H1 (cell line): Measurements from ENCODE around the gene NELL2. TPM values are rescaled to one million over a fixed set of nuclear protein-coding genes. Genes with fewer than 3 reads are reported as not detected.

Experiments
- CTCF ChIA-PET: fragments of 300-600 bp; sonication (Branson Sonifier 250); formaldehyde crosslinking; loops from one replicate; lab custom pipeline; 2021; ENCODE audit not compliant: partially characterized antibody; lab: Charles Lee
- POLR2A ChIA-PET: fragments of 300-600 bp; sonication (Branson Sonifier 250); formaldehyde crosslinking; loops from one replicate; lab custom pipeline; 2021; ENCODE audit warnings: inconsistent platforms; ENCODE audit not compliant: partially characterized antibody; lab: Charles Lee
- DNase-seq, 2 experiments: peaks; one replicate each; pipeline versions ENCODE4 v3.0.0 to v3.0.0-alpha.2; 2010 to 2022; ENCODE audit warnings: low spot score in 2 of 2, low read depth in 1 of 2, mixed read lengths in 1 of 2
- FAIRE-seq: peaks from 2 replicates; lab custom pipeline; 2011; peaks lifted over from hg19 to GRCh38; lab: Jason Lieb, UNC
- H2AFZ ChIP-seq: 2 replicates; pipeline ENCODE4 v1.8.1; 2012; ENCODE audit warnings: low read length, inconsistent platforms
- H2AK5ac ChIP-seq: 2 replicates; pipeline ENCODE4 v1.6.1; 2013; ENCODE audit warnings: low read depth, low read length
- H2BK120ac ChIP-seq: replicated peaks from 2 replicates; pipeline ENCODE3; 2013; ENCODE audit warnings: low read depth, low read length, inconsistent platforms
- H2BK12ac ChIP-seq: 2 replicates; pipeline ENCODE4 v1.6.1; 2013; ENCODE audit warnings: low read depth, low read length
- H2BK15ac ChIP-seq: 2 replicates; pipeline ENCODE4 v1.6.1; 2013; ENCODE audit warnings: low read length
- H2BK20ac ChIP-seq: 2 replicates; pipeline ENCODE4 v1.6.1; 2013; ENCODE audit warnings: low read length
- H2BK5ac ChIP-seq: 2 replicates; pipeline ENCODE4 v1.6.1; 2013; ENCODE audit warnings: low read depth, low read length
- H3K14ac ChIP-seq: 2 replicates; pipeline ENCODE4 v1.6.1; 2013; ENCODE audit warnings: inconsistent platforms; ENCODE audit not compliant: insufficient read length
- H3K18ac ChIP-seq: 2 replicates; pipeline ENCODE4 v1.6.1; 2013; ENCODE audit warnings: low read length; ENCODE audit errors: extremely low read depth
- H3K23ac ChIP-seq: 2 replicates; pipeline ENCODE4 v1.6.1; 2013; ENCODE audit warnings: inconsistent platforms; ENCODE audit not compliant: insufficient read length
- H3K23me2 ChIP-seq: 2 replicates; pipeline ENCODE4 v1.6.1; 2013; ENCODE audit warnings: low read depth, low read length
- H3K27ac ChIP-seq: 2 replicates; pipeline ENCODE4 v1.6.1; 2011; ENCODE audit warnings: low read depth, low read length, inconsistent platforms
- H3K27me3 ChIP-seq, 4 experiments: replicated peaks in 1 of 4; 1 replicate in 1 of 4; 2 replicates in 3 of 4; pipeline versions ENCODE4 v1.6.1 to v1.8.1; 2011 to 2013; ENCODE audit warnings: low read length in 3 of 4, mild to moderate bottlenecking in 3 of 4, inconsistent platforms in 2 of 4, mixed read lengths in 2 of 4, moderate library complexity in 1 of 4; ENCODE audit not compliant: control insufficient read depth in 3 of 4, insufficient read depth in 3 of 4; ENCODE audit errors: extremely low read depth in 1 of 4
- H3K36me3 ChIP-seq, 4 experiments: 2 replicates each; pipeline versions ENCODE4 v1.6.1 to v1.8.1; 2011 to 2013; ENCODE audit warnings: mild to moderate bottlenecking in 4 of 4, low read length in 3 of 4, moderate library complexity in 2 of 4, control low read depth in 1 of 4, inconsistent platforms in 1 of 4; ENCODE audit not compliant: insufficient read depth in 4 of 4, control insufficient read depth in 2 of 4
- H3K4ac ChIP-seq: replicated peaks from 2 replicates; pipeline ENCODE3; 2013; ENCODE audit warnings: low read length, low read depth, mixed read lengths, inconsistent platforms; ENCODE audit not compliant: insufficient read length
- H3K4me1 ChIP-seq, 4 experiments: replicated peaks in 1 of 4; 1 replicate in 1 of 4; 2 replicates in 3 of 4; pipeline versions ENCODE4 v1.6.1 to v1.8.1; 2011 to 2013; ENCODE audit warnings: low read length in 3 of 4, inconsistent platforms in 2 of 4, mixed read lengths in 1 of 4; ENCODE audit not compliant: insufficient read depth in 4 of 4, control insufficient read depth in 3 of 4
- H3K4me2 ChIP-seq, 2 experiments: 2 replicates each; pipeline versions ENCODE4 v1.6.1 to v1.8.1; 2011 to 2013; ENCODE audit warnings: low read depth in 2 of 2, low read length in 2 of 2, control low read depth in 1 of 2, inconsistent platforms in 1 of 2, mild to moderate bottlenecking in 1 of 2; ENCODE audit not compliant: insufficient read depth in 1 of 2
- H3K4me3 ChIP-seq, 4 experiments: fragments of 200-600, 300-600 bp in 1 of 4; sonication (generic), shearing (Covaris generic), sonication (Bioruptor Twin) in 1 of 4; 2 replicates each; pipeline versions ENCODE4 v1.5.1 to v1.8.1; 2011 to 2016; ENCODE audit warnings: low read length in 4 of 4, low read depth in 3 of 4, control low read depth in 2 of 4, inconsistent platforms in 2 of 4, mild to moderate bottlenecking in 2 of 4, mixed read lengths in 1 of 4, moderate library complexity in 1 of 4; ENCODE audit not compliant: insufficient read depth in 2 of 4; ENCODE audit errors: extremely low read depth in 1 of 4
- H3K56ac ChIP-seq: replicated peaks from 2 replicates; pipeline ENCODE3; 2013; ENCODE audit warnings: low read depth, mild to moderate bottlenecking, mixed read lengths, low read length, inconsistent platforms; ENCODE audit not compliant: insufficient read length
- H3K79me1 ChIP-seq: 2 replicates; pipeline ENCODE4 v1.6.1; 2013; ENCODE audit warnings: low read depth, low read length, control low read depth
- H3K79me2 ChIP-seq, 2 experiments: 2 replicates each; pipeline versions ENCODE4 v1.6.1 to v1.8.1; 2012 to 2013; ENCODE audit warnings: low read length in 2 of 2, mild to moderate bottlenecking in 2 of 2, inconsistent platforms in 1 of 2; ENCODE audit not compliant: insufficient read depth in 2 of 2, control insufficient read depth in 1 of 2
- H3K9ac ChIP-seq, 4 experiments: replicated peaks in 1 of 4; 1 replicate in 1 of 4; 2 replicates in 3 of 4; pipeline versions ENCODE4 v1.6.1 to v1.8.1; 2011 to 2013; ENCODE audit warnings: low read depth in 3 of 4, low read length in 3 of 4, control low read depth in 2 of 4, mild to moderate bottlenecking in 2 of 4, moderate library complexity in 2 of 4, inconsistent platforms in 1 of 4; ENCODE audit errors: extremely low read depth in 1 of 4
- H3K9me3 ChIP-seq, 2 experiments: 2 replicates each; pipeline versions ENCODE4 v1.6.1 to v1.8.1; 2012 to 2013; ENCODE audit warnings: mild to moderate bottlenecking in 2 of 2, moderate library complexity in 2 of 2, control low read depth in 1 of 2, inconsistent platforms in 1 of 2, low read depth in 1 of 2, low read length in 1 of 2, mixed read lengths in 1 of 2; ENCODE audit not compliant: insufficient read depth in 2 of 2
- H4K20me1 ChIP-seq, 2 experiments: replicated peaks in 1 of 2; 2 replicates each; pipeline versions ENCODE3 to v1.8.1; 2011 to 2013; ENCODE audit warnings: inconsistent platforms in 2 of 2, low read length in 2 of 2, mild to moderate bottlenecking in 1 of 2; ENCODE audit not compliant: insufficient read depth in 2 of 2, control insufficient read depth in 1 of 2
- H4K5ac ChIP-seq: 2 replicates; pipeline ENCODE4 v1.6.1; 2013; ENCODE audit warnings: low read length, low read depth, mixed read lengths, inconsistent platforms; ENCODE audit not compliant: insufficient read length
- H4K8ac ChIP-seq: 2 replicates; pipeline ENCODE4 v1.8.0; 2013; ENCODE audit warnings: mild to moderate bottlenecking, moderate library complexity, low read length, inconsistent platforms; ENCODE audit not compliant: insufficient read depth; ENCODE audit errors: extremely low read depth
- H4K91ac ChIP-seq: replicated peaks from 2 replicates; pipeline ENCODE3; 2013; ENCODE audit warnings: low read length, mixed read lengths, inconsistent platforms; ENCODE audit not compliant: insufficient read length
- ASH2L ChIP-seq: fragments of 200-600, 300-600 bp; sonication (generic); IDR thresholded peaks from one replicate; pipeline ENCODE4 v1.7.1; 2017; ENCODE audit warnings: low read length
- CBX5 ChIP-seq: fragments of 300-800, 300-1000 bp; sonication (generic); IDR thresholded peaks from 2 replicates; pipeline ENCODE4 v1.7.1; 2016; ENCODE audit warnings: antibody characterized with exemption, low read length, low read depth
- CHD1 ChIP-seq: IDR thresholded peaks from 2 replicates; pipeline ENCODE4 v1.6.1; 2012; ENCODE audit warnings: low read depth, low read length, improper control_type of control experiment
- CHD2 ChIP-seq: IDR thresholded peaks from 2 replicates; pipeline ENCODE4 v1.6.1; 2012; ENCODE audit warnings: low read length, improper control_type of control experiment
- EGR1 ChIP-seq: IDR thresholded peaks from 2 replicates; pipeline ENCODE4 v1.6.1; 2011; ENCODE audit warnings: low read depth, low read length, borderline replicate concordance
- HDAC6 ChIP-seq: IDR thresholded peaks from one replicate; pipeline ENCODE4 v1.7.1; 2012; ENCODE audit warnings: low read depth, mild to moderate bottlenecking, inconsistent platforms, low read length, moderate library complexity
- KDM4A ChIP-seq: IDR thresholded peaks from one replicate; pipeline ENCODE4 v1.7.1; 2012; ENCODE audit warnings: low read depth, mild to moderate bottlenecking, moderate library complexity, low read length, inconsistent platforms; ENCODE audit not compliant: severe bottlenecking
- MAFK ChIP-seq: IDR thresholded peaks from 2 replicates; pipeline ENCODE4 v1.6.1; 2012; ENCODE audit warnings: low read depth, mild to moderate bottlenecking, improper control_type of control experiment, low read length
- PHF8 ChIP-seq: fragments of 200-600 bp; sonication (generic); conservative IDR thresholded peaks from 2 replicates; pipeline ENCODE4 v1.7.1; 2012; ENCODE audit warnings: low read depth, mild to moderate bottlenecking, inconsistent platforms, low read length, moderate library complexity
- RFX5 ChIP-seq: IDR thresholded peaks from 2 replicates; pipeline ENCODE4 v1.6.1; 2011; ENCODE audit warnings: low read depth, low read length, improper control_type of control experiment, borderline replicate concordance
- SAP30 ChIP-seq: fragments of 300-600 bp; sonication (generic); IDR thresholded peaks from 2 replicates; pipeline ENCODE4 v1.7.1; 2012; ENCODE audit warnings: low read length, moderate library complexity, mild to moderate bottlenecking, inconsistent platforms; ENCODE audit not compliant: insufficient read depth, insufficient replicate concordance
- SIRT6 ChIP-seq: IDR thresholded peaks from one replicate; pipeline ENCODE4 v1.7.1; 2012; ENCODE audit warnings: low read length, inconsistent platforms
- SP1 ChIP-seq: IDR thresholded peaks from 2 replicates; pipeline ENCODE4 v1.6.1; 2011; ENCODE audit warnings: low read depth, low read length
- SP4 ChIP-seq: IDR thresholded peaks from 2 replicates; pipeline ENCODE4 v1.6.1; 2012; ENCODE audit warnings: low read length, inconsistent platforms
- TAF1 ChIP-seq: IDR thresholded peaks from 2 replicates; pipeline ENCODE4 v1.6.1; 2011; ENCODE audit warnings: mild to moderate bottlenecking, low read depth, low read length
- USF2 ChIP-seq: IDR thresholded peaks from 2 replicates; pipeline ENCODE4 v1.6.1; 2011; ENCODE audit warnings: low read length, improper control_type of control experiment
- WGBS, 2 experiments: shearing (Covaris generic) in 1 of 2; methylation state at CpG; one replicate each; pipeline versions ENCODE4 v1.1.6 to v1.1.7; 2013 to 2015; ENCODE audit warnings: low lambda C conversion rate in 2 of 2, mixed read lengths in 2 of 2, inconsistent platforms in 1 of 2, low coverage in 1 of 2, missing lambda C conversion rate in 1 of 2; ENCODE audit not compliant: insufficient replicate concordance in 2 of 2, insufficient coverage in 1 of 2, insufficient read length in 1 of 2; ENCODE audit errors: extremely low coverage in 1 of 2, missing lambda C conversion rate in 1 of 2; 5-methylcytosine and 5-hydroxymethylcytosine counted together
- polyA plus RNA-seq, 7 experiments: library from polyadenylated mRNA; depleted of rRNA in 3 of 7; stranded (reverse) in 5 of 7; unstranded in 2 of 7; fragments of >200 nt in 5 of 7; fragments of 200-250 nt in 2 of 7; gene quantifications; 1 replicate in 5 of 7; 2 replicates in 1 of 7; 4 replicates in 1 of 7; pipeline versions ENCODE4 v1.2.1 to v1.2.3, GENCODE V29; 2011 to 2013; ENCODE audit warnings: missing spikeins in 2 of 7, mixed read lengths in 2 of 7
- total RNA-seq: library from RNA; stranded (reverse); fragmentation: NEBNext Ultra II Directional; extraction: Animal tissue kit (Norgen Biotek cat#: 25700); gene quantifications from 2 replicates; pipeline ENCODE4 v1.2.1, GENCODE V29; 2021

Gene NELL2
- total and polyA plus RNA-seq, 2 of the 8 experiments (the other 6 are each of a cell fraction or from before 2014, with no cell fraction given) = 54.2 to 56.8 TPM

GRCh38 chr12:44716711-44717110, 159.4 kb downstream of the NELL2 start:
- H2BK120ac ChIP-seq = no peak overlapping the region
- H4K20me1 ChIP-seq = no peaks in the 10 kb centered on the region
- no peak overlapping the region for H2BK12ac ChIP-seq
- CTCF ChIA-PET = no interaction called here
- no peaks in the 10 kb centered on the region for H3K23me2 ChIP-seq
- H3K14ac ChIP-seq = no peak overlapping the region
- no peak overlapping the region for H3K23ac ChIP-seq
- H3K56ac ChIP-seq = no peak overlapping the region
- TF ChIP-seq EGR1 (no peak), MAFK (no peak), CBX5 (no peak), SAP30 (no peak), SIRT6 (no peak), TAF1 (no peak), USF2 (no peak), SP4 (no peak), SP1 (no peak), RFX5 (no peak), HDAC6 (no peak), CHD1 (no peak), PHF8 (no peak), ASH2L (no peak), CHD2 (no peak), KDM4A (no peak)
- TF ChIP-seq, all 59 proteins: peak for 0
- no peak overlapping the region for H3K18ac ChIP-seq
- no peaks in the 10 kb centered on the region for H3K9me3 ChIP-seq
- no peak overlapping the region for H2BK20ac ChIP-seq
- no peak overlapping the region for H2AK5ac ChIP-seq
- no peak overlapping the region for H4K5ac ChIP-seq
- no peaks in the 10 kb centered on the region for H3K79me1 ChIP-seq
- no peaks in the 10 kb centered on the region for H3K36me3 ChIP-seq
- no peak overlapping the region for H2BK5ac ChIP-seq
- H3K4me2 ChIP-seq = no peak overlapping the region
- H2AFZ ChIP-seq = no peak overlapping the region
- no peak overlapping the region for H3K9ac ChIP-seq
- H3K4ac ChIP-seq = no peak overlapping the region
- no peaks in the 10 kb centered on the region for H3K27me3 ChIP-seq
- POLR2A ChIA-PET = no interaction called here
- no peak overlapping the region for H4K91ac ChIP-seq
- 93% methylated on average over 2 of the region's 2 CpGs; no CpG with 5 or more reads in 1 of the 2 experiments for WGBS, 2 experiments
- H4K8ac ChIP-seq = no peak overlapping the region
- no peak overlapping the region for H3K27ac ChIP-seq
- H3K4me1 ChIP-seq = no peaks in the 10 kb centered on the region
- no peak for DNase-seq
- H2BK15ac ChIP-seq = no peak overlapping the region
- H3K4me3 ChIP-seq = no peak overlapping the region
- H3K79me2 ChIP-seq = no peaks in the 10 kb centered on the region
- FAIRE-seq = no peak
